GM19238 (cell line): ENCODE data around the gene TMEM178B.

Experiments used
- DNase-seq: peaks from one replicate; pipeline ENCODE4 v3.0.0; 2011; ENCODE audit warnings: low spot score; ENCODE audit not compliant: insufficient read length

TMEM178B gene

DNA sequence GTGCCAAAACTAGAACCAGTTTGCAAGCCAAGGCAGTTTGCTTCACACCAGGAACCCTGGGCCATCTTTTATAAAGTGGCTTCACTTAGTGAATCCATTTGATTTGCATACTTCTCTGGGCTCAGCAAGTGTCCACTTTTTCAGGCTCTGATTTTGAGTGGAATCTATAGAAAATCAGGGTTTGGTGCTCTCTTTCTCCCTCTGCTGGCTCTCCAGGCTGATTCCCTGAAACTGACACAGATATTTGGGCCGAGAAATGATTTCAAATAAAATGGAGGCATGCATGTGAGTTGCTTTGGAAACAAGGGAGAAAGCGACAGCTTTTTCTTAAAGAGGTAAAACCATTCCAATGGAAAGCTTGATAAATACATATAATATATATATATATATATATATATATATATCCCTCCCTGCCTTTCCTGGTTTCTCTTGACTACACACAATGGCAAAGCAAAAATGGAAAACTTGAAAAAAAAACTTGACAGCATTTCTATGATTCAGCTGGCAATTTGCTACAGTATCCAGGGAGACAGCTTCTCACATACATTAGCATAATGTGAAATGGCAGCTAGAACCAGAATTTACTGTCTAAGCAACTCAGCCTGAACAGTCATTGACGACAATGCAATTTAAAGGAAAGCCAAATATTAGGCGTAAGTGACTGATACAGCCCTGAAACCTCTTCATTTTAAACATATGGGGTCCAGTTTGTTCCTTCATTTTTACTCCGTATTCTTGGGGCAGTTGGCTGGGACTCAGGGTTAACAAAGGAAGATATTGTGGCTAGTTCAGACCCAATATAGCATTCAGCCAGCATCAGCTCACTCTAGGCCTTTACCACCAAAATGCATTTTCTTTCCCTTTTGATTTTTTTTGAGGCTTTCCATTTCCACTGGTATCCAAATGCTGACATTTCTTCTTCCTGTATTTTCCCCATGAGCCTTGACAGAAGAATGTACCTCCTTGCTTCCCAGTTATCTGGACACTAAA is 188.5 kb downstream of the TMEM178B start:
- DNase-seq, result no peak

DNA sequence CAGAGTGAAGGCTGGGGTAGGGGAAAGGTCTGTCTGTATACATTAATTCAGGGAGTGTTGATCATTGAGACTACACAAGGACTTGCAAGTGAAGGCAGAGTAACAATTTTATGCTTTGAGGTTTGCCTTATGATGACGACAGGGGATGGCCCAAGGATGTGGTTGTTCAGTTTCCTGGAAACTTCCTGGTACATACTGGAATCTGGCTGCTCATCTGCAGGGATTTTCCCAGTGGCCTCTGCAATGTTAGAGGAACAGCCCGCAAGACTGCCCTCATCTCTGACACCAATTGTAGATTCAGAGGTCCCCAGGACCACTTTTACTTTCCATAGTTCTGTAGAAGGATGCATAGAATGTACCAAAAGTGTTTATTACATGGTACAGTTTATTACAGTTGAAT is 189.6 kb downstream of the TMEM178B start:
- DNase-seq, result no peak

DNA sequence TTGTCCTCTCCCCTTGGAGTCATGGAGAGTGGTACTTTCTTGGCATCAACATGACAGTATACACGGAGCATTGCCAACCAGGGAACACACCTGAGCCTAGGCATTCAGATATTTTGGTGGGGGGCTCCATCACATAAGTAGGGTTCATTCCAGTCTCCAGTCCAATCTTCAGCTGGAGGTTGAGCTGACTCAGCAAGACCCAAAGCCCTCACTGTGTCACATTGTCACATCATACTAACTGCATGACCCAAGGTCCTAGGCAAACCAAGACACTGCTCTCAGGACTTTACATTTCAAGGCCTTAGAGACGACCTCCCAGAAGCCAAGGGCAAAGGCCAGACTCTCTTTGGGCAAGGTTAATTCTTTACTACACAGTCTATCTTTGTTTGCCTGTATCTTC is 190.1 kb downstream of the TMEM178B start:
- no peak for DNase-seq

DNA sequence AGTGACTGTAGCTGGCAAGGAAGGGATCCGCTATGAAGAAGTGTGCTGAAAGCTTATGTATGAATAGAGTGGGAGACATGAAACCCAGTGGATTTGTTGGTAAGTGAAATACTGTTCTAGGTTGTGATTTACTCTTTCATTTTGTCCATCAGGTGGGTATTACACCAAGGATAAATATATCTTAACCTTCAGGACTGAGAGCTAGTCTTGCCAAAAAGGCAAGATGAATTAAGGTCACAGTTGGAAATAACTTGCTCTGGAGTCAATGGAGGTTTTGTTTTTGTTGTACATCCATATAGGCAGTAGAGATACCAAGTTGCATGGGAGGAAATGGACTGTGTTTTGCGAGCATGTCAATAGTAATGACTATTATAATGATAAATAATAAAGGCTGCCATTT is 190.6 kb downstream of the TMEM178B start:
- DNase-seq, result no peak

DNA sequence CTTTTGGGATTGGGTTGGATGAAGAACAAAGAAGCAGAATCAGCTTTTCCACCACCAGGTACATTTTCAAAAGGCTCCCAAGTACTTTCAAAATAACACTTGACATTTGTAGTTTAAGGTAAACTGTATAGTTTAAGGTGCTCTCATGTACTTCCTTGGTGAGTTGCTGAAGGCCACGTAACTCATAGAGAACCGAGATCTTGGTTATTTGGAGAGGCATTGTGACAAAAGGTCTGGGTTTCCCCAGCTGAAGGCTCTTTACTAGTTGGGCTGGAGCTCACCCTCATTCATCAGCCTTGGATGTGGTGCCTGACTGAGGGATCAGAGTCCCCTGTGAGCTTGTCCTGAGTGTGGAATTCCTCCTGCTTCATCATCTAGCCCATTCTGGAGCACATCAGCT is 191.8 kb downstream of the TMEM178B start:
- no peak for DNase-seq

DNA sequence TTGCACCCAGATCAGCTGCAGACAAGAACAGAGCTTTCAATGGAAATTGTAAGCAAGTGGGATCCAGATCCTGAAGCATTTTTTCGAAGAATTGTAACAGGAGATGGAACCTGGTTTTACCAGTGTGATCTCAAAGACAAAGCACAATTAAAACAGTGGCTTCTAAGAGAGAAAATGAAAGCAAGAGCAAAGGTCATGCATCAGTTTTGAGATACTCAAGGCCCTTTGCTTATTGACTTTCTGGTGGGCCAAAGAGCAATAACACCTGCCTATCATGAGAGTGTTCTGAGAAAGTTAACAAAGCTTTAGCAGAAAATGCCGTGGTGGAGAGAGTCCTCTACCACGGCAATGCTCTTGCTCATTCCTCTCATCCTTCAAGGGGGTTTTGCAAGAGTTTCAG is 194.8 kb downstream of the TMEM178B start:
- no peak for DNase-seq

DNA sequence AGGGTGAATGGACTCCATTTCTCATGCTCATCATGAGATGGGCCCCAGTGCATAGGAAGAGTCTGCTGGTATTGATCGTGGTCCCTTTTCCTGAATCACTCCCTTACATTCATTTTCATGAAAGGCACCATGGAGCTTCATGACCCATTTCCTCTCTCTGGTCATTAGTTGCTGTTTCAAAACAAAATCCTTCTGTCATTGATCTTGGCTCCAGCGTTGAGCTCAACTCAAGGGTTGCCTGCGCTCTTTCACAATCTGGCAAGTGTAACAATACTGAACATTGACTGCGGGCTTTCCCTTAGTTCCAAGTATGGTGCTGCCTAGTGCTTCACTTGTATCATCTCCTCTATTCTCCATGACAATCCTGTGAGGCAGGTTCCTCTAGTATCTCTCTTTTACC is 197.6 kb downstream of the TMEM178B start:
- no peak for DNase-seq

DNA sequence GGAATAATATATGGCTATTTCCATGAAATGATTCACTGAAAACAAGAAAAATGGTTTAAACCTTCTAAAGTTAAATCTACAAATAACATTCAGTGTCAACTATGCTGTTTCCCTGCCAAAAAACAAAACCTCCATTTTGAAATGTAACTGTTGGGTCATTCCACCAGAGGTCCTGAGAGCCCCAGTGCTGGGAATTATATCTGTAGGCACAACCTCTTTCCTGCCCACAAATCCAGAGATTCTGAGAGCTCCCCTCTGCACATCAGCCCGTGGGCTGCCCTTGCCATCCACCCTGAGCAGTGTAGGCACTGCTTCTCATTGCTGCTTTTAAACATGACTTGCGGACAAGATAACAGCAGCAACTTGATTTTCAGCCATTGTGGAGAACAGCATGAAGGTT is 198.6 kb downstream of the TMEM178B start:
- no peak for DNase-seq

DNA sequence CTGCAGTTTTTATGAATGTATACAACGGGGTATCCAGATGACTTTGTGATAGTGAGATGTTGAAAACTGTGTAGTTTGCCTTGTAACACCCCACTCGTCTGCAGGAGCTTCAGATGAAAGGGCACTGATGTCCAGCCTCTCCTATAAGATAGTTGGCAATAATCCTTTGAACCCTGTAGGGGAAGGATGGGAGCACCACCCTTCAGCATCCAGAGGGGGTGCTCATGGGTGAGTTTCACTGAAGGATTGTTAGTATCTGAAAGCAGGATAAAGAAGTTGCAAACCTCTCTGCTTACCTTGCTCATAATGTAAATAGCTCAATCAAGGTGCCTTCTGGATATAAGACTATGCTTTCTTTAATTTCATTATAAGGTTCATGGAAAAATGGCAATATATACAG is 201.5 kb downstream of the TMEM178B start:
- no peak for DNase-seq

DNA sequence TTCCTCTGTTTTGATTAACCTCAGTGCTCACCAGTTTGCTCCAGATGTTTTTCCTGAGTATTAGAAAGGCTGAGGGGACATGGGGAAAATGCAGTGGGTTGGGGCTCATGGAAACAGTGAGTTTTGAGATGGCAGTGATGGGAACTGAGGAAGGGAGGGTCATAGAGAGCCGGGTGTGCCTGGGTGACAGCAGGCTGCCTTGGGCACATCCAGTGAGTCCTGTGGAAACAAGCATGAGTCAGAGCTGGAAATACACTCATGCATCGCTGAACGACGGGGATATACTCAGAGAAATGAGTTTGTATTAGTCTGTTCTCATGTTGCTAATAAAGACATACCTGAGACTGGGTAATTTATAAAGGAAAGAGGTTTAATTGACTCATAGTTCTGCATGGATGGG is 202.2 kb downstream of the TMEM178B start:
- no peak for DNase-seq

DNA sequence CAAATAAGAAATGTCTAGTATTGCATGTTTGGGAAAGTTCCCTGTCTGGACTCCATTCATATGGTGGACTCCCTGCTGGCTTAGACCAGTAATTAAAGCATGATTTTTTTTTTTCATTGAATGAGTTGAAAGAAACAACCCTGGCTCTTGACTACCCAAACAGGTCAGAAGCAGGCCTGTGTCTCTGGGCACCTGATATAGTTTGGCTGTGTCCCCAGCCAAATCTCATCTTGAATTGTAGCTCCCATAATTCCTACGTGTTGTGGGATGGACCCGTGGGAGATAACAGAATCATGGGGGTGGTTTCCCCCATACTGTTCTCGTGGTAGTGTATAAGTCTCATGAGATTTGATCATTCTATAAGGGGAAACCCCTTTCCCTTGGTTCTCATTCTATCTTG is 206.2 kb downstream of the TMEM178B start:
- no peak for DNase-seq

DNA sequence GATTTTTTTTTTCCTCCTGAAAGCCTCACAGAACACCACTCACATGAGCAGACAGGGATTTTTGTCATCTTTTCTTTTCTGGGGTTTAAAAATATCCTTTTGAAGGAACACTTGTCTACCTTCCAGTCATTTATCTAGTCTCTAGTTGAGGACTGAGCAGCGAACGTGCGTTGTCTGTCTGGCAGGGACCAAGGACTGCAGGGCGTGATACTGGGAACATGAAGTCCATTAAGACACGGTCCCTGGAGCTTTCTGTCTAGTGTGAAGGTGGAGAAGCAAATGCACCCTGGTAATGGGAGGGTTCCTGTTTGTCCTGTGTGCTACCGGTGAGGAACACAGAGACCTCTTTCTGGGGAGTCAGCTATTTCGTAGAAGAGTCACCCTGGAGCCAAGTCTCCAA is 207.4 kb downstream of the TMEM178B start:
- DNase-seq, result no peak

DNA sequence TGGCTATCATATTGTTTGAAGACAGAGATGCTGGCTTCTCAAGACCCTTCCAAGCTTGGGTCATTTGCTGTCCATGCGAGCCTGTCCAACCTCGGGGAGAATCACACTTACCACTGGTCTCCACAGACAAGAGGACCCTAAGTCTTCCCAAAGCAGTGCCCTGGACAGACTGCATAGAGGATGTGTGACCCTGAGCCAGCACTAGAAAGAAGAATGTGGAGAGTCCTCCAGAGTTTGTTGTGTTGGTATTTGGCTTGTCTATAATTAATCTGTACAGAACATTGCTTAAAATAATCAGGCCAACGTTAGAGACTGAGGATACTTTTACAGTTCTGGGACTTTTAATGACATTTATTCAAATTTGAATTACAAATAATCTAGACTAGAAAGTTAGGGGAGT is 212.7 kb downstream of the TMEM178B start:
- no peak for DNase-seq

DNA sequence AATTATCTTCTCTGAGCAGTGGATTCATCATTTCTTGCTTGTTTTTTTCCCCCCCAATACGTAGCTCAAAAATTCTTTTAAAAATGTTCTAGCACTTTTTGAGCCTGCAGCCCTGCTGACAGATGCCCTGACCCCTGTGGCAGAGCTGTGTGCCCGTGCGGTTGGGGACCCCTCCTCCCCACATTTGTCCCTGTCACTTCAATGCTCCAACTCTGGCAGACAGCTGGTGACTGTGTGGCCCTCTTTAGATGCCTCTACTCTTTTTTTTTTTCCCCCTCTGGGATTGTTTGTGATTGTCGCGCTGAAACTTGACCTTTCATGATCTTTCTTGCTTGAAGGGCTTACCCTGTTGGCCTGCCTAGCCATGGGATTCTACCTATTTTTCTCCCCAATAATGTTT is 214.1 kb downstream of the TMEM178B start:
- DNase-seq, result no peak

DNA sequence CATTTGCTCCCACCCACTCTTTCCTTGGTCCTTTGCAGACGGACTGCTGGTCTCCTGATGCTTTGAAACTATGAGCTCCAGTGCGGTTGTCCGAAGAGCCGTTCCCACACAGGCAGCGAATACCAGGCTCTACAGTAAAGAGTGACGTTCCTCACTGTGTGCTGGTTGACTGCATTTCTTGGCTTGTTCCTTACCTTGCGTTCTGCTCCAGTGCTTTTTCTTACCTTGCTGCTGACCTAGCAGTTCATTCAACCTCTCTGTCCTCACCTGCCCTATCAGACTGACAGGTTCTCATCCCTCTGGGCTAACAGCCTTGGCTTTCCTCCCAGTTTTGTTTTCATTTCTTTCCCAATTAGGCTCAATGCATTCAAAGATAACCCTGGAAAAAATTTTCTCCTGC is 214.8 kb downstream of the TMEM178B start:
- DNase-seq, result no peak

DNA sequence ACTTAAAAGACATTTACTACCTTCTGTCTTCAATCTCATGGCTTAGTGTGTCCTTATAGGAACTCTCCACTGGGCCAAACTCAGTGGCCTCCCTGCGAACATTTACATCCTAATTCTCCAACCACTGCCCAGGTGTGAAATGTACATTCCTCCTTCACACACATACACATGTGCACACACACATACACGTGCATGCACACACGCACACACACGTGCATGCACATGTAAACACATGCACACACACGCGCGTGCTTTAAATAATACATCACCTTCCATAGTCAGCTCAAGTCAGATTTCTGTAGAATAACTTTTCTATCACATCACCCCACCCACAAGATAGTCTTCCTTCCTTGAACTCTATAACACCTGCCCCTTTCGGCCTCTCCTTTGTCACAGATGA is 216.5 kb downstream of the TMEM178B start:
- DNase-seq, result no peak

DNA sequence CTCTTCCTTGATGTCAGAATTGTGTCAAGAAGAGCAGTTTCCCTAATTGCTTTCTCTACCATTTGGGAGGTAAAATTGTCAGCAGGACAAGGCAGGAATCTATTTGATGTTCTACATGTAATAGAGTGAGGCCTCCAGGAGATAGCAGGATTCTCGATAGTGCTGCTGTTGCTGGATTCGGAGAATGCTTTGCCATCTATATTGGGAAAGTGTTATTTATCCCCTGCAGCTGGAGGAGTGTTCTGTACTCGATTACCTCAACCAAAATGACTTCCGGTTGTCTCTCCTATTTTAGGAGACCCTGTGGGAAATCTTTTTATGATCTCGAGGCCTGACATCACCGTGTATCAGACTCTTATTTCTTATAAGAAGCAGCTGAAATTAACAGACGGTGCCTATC is 217.1 kb downstream of the TMEM178B start:
- no peak for DNase-seq

DNA sequence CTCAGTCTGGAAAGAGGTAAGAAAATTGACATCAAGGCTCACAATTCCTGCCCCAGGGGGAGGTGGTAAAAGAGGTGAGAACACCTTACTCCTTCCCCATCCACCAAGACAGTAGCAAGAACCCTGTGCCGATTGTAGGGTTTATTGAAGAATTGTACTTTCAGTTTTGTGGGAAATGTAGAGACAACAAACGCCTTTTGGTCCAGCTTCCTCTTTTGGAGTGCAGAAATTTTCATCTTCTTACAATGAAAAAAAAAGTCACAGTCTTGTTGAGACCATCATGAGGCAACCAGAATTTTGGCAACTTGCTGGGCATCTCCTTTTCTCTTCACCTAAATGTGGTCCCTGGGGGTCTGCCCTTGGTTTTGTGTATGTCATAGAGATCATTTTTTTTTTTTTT is 217.7 kb downstream of the TMEM178B start:
- DNase-seq, result no peak

DNA sequence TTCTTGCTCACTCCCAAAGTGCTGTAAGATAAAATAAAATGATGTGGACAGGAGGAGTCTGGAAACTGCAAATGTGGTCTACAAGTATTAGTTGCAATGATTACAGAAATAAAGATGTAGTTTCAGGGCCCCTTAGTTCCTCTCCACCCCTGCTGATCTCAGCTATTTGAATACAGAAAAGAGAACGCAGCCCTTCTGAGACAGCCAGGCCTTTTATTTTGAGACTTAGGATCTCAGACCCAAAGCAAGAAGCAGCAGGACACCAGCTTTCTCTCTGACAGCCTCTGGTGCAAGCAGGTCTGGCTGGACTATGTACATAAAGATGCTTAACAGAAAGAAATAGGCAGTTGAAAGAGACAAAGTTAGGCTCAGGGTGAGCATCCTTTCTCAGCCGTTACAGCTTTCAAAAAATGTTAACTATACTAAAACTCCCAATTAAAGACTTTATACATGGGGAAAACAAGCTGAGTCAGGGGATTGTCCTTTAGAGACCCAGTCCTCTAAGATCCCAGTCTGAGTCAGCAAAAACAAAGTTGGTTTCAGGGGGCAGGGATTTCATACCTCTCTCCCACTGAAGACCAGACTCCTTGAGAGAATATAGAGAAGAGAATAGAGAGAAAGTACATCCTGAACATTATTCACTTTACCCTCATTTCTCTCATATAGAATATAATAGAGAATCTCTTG is 220.4 kb downstream of the TMEM178B start:
- DNase-seq, result no peak

DNA sequence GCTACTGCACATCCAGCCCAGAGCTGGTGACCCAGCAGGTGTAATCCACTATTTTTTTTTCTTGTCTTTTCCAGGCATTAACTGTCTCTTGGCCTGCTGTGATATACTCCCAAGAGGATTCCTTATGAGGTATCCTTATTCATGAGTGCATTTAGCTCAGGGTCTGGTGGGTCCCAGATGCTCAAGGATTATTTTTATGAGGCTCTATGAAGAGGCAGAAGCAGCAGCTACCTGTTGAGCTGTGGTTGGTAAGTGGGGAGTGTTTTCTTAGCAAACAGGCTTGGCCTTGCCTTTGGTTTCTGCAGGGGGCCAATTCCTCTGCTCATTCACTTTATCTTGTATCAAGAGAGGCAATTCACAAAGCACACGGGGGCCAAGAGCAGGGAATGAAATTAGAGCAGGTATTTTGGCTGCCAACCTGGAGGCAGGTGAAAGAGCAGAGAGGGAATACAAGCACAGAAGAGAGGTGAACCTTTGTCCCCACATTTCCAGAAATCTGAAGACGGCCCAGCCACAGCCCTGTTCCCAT is 221.6 kb downstream of the TMEM178B start:
- DNase-seq, result no peak

DNA sequence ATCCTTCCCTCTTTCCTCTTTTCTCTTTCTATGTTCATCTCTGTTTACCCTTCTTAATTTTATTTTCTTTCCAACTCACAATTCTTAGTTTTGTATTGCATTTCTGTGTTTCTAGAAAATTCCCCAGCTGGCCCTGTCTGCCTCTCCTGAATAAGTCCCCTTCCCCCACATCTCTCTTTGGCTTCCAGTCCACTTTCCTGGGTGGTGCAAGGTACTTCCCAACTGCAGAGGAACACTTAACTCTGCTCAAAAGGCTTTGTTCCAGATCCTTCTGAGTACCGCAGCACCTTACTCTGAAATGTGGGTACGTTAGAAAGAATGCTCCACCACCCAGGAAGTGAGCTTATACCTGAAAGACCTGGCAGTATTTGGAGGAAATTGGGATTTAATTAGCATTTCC is 227.0 kb downstream of the TMEM178B start:
- DNase-seq, result no peak

DNA sequence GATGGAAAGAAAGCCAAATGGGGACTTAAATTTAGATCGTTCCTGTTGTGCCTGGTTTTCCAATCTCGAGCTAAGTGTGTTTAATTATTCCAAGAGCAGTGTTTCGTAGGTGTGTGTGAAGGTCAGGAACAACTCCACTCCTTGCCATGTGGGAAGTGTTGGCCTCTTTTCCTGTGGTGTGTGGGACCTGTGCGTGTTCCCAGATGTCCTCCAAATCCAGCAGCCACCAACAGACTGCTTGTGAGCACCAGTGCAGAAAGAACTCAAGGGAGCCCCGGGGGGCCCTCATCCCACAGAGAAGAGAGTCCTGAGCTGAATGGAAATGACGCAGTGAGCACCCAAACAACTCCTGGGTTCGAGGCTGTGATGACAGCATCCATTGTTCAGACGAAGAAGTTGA is 227.7 kb downstream of the TMEM178B start:
- DNase-seq, result no peak

DNA sequence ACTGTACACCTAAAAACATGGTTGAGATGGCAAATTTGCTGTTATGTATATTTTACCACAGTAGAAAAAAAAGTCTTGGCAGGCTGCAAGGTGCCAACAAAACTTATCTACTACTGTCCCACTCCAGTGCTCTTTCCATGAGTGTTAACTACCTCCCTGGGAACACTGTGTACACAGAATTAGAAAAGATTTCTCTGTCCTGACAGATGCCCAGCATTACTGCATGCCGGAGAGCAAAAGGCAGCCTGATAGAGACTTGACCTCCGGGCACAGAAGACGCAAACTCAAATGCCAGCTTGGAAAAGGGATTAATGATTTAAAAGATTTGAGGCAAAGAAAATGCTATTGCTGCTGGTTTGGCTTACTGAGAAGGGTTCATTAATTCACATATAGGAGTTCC is 228.8 kb downstream of the TMEM178B start:
- DNase-seq, result no peak
